EL (cell line): ENCODE data around the gene UBB.

Source experiments
- DNase-seq: peaks from one replicate; pipeline ENCODE4 v3.0.0-alpha.2; 2016

Gene UBB

GRCh38 chr17:16380640-16381495, at the start of gene UBB:
UBB (plus strand) TSS chr17:16381091; CDS start chr17:16381908, 817 bp downstream.
- DNase-seq: peak; percentile 98

DNA sequence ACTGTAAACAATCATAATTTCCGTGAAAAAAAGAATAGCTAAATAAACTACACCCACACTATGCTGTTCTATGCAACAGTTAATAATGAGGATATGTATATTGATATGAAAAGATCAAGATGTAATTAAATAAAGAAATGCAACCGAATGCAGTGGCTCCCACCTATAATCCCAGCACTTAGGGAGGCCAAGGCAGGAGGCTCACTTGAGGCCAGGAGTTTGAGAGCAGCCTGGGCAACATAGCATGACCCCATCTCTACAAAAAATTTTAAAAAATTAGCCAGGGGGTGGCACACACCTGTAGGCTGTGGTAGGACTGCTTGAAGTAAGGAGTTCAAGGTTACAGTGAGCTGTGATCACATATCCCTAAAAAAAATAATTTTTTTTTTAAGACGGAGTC, 42.5 kb upstream of the UBB start:
- no peak for DNase-seq

DNA sequence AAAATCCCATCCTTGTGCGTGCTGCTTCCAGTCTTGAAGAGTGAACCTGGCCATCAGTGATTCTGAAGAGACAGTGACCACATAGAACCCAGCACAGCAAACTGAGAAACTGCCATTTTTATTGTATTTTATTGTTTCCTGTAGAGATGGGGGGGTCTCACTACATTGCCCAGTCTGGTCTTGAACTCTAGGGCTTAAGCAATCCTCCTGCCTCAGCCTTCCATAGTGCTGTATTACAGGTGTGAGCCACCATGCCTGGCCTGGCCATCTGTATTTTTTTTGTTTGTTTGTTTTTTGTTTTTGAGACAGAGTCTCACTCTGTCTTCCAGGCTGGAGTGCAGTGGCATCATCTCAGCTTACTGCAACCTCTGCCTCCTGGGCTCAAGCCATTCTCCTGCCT, 41.5 kb upstream of the UBB start:
- no peak for DNase-seq

DNA sequence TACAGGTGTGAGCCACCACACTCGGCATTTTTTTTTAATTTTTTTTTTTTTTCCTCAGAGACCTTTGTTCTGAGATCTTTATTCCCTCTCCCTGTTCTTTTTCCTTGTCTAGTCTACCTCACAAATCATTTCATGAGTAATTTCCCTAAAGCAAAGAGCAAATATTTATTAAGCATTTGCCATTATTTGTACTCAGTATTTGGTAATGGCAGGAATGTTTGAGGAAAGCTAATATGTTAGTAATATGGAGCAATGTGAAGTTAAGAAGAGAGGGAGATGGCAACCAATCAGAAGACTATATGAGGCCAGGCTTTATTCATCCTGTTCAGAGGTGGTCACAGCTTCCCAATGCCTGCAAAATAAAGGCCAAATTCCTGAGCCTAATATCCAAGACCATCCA, 40.9 kb upstream of the UBB start:
- DNase-seq: no peak

GRCh38 chr17:16342979-16343378, 37.9 kb upstream of the UBB start:
- peak; percentile 53 for DNase-seq

GRCh38 chr17:16343569-16343968, 37.3 kb upstream of the UBB start:
- no peak for DNase-seq

- no peak for DNase-seq
These were observed 35.3 kb upstream of the UBB start for GRCh38 chr17:16345565-16345964.

DNA sequence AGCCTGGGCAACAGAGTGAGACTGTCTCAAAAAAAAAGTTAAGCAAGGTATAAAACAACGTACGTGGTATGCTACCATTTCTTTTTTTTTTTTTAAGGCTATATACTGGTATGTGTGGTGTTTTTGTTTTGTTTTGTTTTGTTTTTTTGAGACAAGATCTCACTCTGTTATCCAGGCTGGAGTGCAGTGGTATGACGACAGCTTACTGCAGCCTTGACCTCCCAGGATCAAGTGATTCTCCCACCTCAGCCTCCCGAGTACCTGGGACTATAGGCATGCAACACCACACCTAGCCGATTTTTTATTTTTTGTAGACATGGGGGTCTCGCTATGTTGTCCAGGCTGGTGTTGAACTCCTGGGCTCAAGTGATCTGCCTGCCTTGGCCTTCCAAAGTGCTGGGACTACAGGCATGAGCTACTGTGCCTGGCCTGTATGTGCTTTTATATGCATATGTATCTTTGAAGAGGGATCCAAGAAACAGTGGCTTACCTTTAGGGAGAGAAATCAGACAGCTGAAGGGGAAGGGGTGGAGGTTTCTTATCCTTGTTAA, 34.1 kb upstream of the UBB start:
- DNase-seq: no peak

GRCh38 chr17:16348586-16348985, 32.3 kb upstream of the UBB start:
- no peak for DNase-seq

DNA sequence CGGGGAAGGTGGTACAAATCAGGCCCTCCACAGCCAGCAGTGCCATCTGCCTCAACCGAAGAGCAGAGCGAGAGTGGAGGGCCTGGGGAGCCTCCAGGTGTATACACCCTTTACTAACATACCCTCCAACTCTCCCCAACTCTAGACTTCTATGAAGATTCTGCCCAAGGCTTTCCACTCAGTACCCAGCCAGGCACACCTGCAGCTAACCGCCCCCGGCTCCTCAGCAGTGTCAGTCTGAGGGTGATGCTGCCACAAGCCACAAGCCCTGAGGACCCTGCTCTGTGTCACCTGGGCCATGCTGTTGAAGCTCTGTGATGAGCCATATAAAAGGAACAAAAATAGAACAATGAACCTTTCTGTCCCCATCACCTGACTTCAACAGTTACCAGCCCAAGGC, 31.5 kb upstream of the UBB start:
- no peak for DNase-seq

DNA sequence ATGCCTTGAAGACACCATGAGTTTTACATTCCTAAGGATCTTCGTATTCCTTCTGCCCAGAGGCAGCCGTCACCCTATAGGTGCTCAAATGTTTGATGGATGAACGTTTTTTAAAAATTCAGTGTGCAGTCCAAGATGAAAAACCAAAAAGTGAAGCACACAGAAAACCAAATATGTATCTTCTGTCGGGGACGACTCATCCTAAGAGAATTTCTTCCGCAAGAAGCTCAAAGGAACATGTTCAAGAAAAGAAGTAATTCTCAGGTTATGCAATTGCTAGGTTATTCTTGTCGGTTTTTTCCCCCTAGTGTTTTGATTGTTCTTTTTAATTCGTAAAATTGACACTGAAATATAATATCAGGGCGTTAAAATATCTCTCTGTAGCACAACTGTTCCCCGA, 29.1 kb upstream of the UBB start:
- peak; percentile 60 for DNase-seq

GRCh38 chr17:16352303-16352666, 28.6 kb upstream of the UBB start:
- DNase-seq: peak; percentile 61

DNA sequence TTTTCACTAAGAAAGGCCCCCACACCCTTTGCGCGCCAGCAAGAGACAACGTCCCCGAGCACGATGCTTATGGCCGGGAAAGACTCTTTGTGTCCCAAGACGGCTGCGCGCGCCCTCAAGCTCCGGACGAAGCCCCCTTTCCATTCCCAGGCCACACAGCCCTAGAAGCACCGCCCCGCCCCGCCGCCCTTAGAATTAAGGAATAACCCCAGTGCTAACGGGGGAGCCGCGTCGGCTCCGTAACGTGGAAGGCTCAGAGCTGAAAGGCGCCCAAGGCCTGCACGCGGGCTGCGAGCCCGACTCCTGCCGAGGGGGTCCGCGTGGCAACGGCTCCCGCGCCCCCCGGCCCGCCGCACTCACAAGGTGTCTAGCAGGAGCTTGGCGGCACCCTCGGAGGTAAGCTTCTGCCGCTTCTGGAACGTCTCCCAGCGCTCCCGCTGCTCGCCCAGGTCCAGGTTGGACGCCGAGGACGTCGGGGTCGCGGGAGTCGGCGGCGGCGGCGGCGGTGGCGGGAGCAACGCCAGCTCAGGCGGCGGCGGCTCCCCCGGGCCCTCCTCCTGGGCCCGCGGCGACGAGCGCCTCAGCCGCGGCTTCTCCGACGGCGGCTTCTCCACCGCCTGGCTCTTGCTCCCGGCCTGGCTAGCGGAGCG, 28.1 kb upstream of the UBB start:
- peak; percentile 50 for DNase-seq

- peak; percentile 58 for DNase-seq
These were observed 27.3 kb upstream of the UBB start, which contains the start of gene CENPV for GRCh38 chr17:16353317-16354174. CENPV (minus strand) TSS chr17:16353469; CDS start chr17:16353436, 33 bp downstream.

GRCh38 chr17:16354585-16354984, 26.3 kb upstream of the UBB start:
- no peak for DNase-seq

DNA sequence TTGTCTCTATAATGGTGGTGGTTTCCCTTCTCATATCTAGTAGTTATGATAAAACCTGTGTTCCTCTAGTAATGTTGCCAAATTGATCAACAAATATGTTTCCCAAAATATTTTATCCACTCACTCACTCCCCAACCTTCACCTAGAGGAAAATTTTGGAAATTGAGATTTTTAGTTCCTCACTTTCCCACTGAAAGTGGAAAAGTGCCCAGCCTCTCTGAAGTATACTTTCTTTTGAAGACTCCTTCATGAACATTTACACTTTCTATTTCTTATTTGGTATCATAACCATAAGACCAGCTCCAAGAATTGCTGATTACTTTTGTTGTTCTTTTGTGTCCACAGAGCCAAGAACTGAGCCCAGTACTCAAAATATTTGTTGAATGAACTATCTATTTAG, 22.5 kb upstream of the UBB start:
- no peak for DNase-seq

DNA sequence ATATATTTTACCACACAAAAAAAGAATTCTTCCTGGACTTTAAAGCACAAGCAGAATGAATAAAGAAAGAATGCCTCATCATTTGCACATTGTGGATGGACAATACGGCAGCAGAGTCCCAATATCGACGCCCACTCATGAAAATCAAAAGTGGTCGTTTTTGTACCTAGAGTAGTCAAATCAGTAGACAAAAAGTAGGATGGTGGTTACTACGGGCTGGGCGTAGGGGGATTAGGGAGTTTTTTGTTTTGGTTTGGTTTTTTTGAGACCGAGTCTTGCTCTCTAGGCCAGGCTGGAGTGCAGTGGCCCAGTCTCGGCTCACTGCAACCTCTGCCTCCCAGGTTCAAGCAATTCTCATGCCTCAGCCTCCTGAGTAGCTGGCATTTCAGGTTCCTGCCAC, 19.0 kb upstream of the UBB start:
- DNase-seq: no peak

GRCh38 chr17:16363749-16364536, 16.9 kb upstream of the UBB start:
- peak; percentile 73 for DNase-seq

GRCh38 chr17:16364625-16365024, 16.3 kb upstream of the UBB start:
- no peak for DNase-seq

DNA sequence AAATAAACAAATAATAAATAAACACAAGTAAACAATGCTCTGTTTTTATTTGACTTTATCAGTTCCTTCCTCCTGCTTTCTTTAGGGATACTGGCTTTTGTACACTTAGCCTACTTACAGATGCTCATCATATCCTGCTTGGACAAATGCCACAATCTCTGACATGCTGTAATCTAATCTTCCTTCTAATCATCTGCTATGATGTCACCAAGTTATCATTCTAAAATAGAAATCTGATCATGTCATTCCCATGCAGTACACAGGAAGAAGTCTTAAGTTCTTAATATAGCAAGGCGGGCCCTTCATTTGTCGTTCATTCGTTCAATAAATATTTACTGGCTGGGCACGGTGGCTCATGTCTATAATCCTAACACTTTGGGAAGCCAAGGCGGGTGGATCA, 9.1 kb upstream of the UBB start:
- peak; percentile 81 for DNase-seq

DNA sequence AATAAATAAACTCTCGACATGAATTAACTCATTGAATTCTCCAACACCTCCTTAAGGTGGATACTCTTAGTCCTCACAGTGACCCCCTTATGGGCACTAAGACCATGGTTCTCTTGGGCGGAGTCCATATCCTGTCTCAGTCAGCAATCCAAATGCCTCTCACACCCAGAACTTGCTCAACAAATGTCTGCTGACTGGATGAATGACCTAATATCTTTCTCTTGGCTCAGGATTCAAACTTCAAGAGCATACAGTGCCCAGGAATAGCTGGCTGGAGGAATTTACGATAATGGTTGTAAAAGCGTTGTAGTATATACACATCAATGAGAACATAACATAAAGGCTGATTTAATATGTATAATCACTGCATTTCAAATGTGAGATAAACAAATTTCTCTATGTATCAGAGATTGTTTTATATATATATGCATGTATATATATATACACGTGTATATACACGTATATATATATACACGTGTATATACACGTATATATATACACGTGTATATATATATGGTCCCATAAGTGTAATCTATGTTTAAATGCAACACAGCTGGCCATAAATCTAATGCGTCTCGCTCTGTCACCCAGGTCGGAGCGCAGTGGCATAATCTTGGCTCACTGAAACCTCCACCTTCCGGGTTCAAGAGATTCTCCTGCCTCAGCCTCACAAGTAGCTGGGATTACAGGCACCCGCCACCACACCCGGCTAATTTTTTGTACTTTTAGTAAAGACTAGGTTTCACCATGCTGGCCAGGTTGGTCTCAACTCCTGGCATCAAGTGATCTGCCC, 6.5 kb upstream of the UBB start:
- DNase-seq: peak; percentile 41
